Natural killer cell treated with Interleukin-12 subunit alpha and Interleukin-12 subunit beta and Interleukin-15 and Interleukin-18, amount 100 ng/mL, for 72 hours (primary cell): ENCODE measurements around the gene ADK. TPM values are rescaled to one million over a fixed set of nuclear protein-coding genes. Genes with fewer than 3 reads are reported as not detected.
"Not testable (repeated sequence)": the region's sequence is repeated elsewhere in the genome, so short reads cannot be mapped to it uniquely, and the experiment has no call there.

ENCODE experiments used
- ATAC-seq, 2 donors: fragments of 150-1000 bp; cut with Tn5 transposase in 1 of 2; sonication (Bioruptor Pico), chemical (Tn5 transposase) in 1 of 2; 2 replicates each; pipeline ENCODE4 v1.10.0; 2021
- DNase-seq: peaks from one replicate; pipeline ENCODE4 v3.0.0; 2022; ENCODE audit warnings: low spot score
- H3K27ac Mint-ChIP-seq, 2 donors: 1 replicate in 1 of 2; 2 replicates in 1 of 2; pipeline ENCODE4 v1.8.0; 2022; ENCODE audit warnings: mixed read lengths in 2 of 2, mild to moderate bottlenecking in 1 of 2, moderate library complexity in 1 of 2
- H3K27me3 Mint-ChIP-seq, 2 donors: 1 replicate in 1 of 2; 2 replicates in 1 of 2; pipeline ENCODE4 v1.8.0; 2022; ENCODE audit warnings: mixed read lengths in 2 of 2
- H3K36me3 Mint-ChIP-seq: one replicate; pipeline ENCODE4 v1.8.0; 2022; ENCODE audit warnings: mixed read lengths
- H3K4me1 Mint-ChIP-seq, 2 donors: 1 replicate in 1 of 2; 2 replicates in 1 of 2; pipeline ENCODE4 v1.8.0; 2022; ENCODE audit warnings: low read depth in 2 of 2, mixed read lengths in 2 of 2, mild to moderate bottlenecking in 1 of 2
- H3K4me3 Mint-ChIP-seq: one replicate; pipeline ENCODE4 v1.8.0; 2022; ENCODE audit warnings: mixed read lengths
- H3K9me3 Mint-ChIP-seq: 2 replicates; pipeline ENCODE4 v1.8.0; 2022; ENCODE audit warnings: mixed read lengths
- total RNA-seq, 2 donors: library from RNA; stranded (reverse); gene quantifications; one replicate each; pipeline ENCODE4 v1.2.3, GENCODE V29; 2022

The ADK gene
- total RNA-seq, 2 donors from 2014 or later, result 18.9 to 49.5 TPM

DNA sequence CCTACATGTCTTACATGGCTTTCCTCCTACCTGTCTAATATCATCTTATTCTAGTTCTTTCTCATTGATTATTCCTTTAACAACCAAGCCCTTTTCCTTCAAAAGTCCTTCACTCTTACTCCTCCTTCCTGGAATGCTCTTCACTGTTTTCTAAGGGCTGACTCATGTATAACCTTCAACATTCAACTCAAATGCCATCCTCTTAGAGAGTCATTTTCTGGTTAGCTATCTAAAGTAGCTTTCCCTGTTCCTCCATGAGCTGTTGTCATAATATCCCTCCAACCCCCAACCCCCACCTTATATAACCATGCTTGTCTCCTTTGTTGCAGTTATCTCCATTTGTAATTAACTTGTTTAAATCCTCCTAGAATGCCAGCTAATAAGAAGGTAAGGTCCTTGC lies 286.8 kb downstream of the ADK start:
- Mint-ChIP-seq H3K4me3 (no peak overlapping the region), H3K27ac (no peak overlapping the region), H3K27me3 (no peaks in the 10 kb centered on the region), H3K36me3 (no peaks in the 10 kb centered on the region), H3K9me3 (no peaks in the 10 kb centered on the region), H3K4me1 (no peaks in the 10 kb centered on the region)
- ATAC-seq, result no peak
- DNase-seq, result no peak

DNA sequence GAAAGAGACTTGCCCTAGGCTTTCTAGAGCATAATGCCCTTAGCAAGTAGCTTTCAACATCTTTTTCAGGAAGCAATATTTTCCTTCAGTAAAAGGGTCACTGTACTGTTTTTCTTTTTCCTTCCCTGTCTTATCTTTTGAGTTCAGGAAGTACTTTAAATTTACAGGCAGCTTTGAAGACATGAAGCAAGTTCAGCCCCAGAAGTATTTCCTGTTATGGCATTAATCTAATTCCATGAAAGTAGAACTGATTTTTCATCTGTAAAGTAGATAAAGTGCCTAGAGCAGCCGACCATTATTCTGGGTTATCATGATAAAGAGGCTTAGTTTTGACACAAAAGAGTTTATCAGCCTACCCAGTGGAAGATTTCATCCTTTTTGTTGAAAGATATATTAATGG lies 288.2 kb downstream of the ADK start:
- Mint-ChIP-seq H3K4me1 (no peaks in the 10 kb centered on the region), H3K9me3 (no peaks in the 10 kb centered on the region), H3K27me3 (no peaks in the 10 kb centered on the region), H3K27ac (no peak overlapping the region), H3K4me3 (no peak overlapping the region), H3K36me3 (no peaks in the 10 kb centered on the region)
- ATAC-seq, result no peak
- DNase-seq, result no peak

DNA sequence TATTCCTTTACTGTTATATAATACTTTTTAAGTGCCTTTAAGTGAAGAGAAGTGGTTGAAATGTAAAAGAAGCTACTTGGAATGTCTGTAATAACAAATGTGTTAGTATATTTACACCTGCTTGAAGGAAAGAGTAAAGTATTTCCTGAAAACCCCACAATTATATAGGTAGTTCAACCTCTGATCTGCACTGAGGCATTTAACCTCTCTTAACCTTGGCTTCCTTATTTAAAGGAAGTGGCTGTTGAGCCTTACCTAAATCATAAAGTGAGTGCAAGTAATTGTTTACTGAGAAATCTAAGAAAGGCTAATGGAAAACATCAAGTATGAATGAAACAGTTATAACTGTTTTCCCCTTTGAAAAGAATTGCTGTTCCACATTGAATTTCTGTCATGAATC lies 294.5 kb downstream of the ADK start:
- Mint-ChIP-seq H3K4me3 (no peak overlapping the region), H3K36me3 (no peaks in the 10 kb centered on the region), H3K4me1 (no peaks in the 10 kb centered on the region), H3K27ac (no peak overlapping the region), H3K27me3 (no peaks in the 10 kb centered on the region), H3K9me3 (no peaks in the 10 kb centered on the region)
- ATAC-seq, result no peak
- DNase-seq, result no peak

DNA sequence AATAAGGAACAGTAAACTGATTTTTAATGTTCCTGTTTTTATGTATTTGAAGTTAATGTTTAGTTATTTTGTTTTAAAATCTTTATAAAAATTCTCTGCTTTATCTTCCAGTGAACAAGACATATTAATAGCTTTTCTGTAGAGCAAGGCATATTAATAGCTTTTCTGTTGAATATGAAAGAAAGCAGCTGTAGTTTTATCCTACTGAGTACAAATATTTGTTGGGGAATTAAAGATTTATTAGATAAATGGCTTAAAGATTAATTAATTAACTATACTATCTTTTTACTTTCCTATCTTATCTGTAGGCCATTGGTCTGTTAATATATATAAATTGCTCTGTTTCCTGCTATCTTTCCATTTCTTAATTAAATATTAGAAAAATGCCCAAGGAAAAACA lies 299.6 kb downstream of the ADK start:
- Mint-ChIP-seq H3K9me3 (no peaks in the 10 kb centered on the region), H3K4me3 (no peak overlapping the region), H3K4me1 (peaks cover 0 to 5% of the 10 kb centered on the region in 2 donors), H3K27ac (no peak overlapping the region), H3K36me3 (no peaks in the 10 kb centered on the region), H3K27me3 (no peaks in the 10 kb centered on the region)
- DNase-seq (no peak), ATAC-seq (no peak)

DNA sequence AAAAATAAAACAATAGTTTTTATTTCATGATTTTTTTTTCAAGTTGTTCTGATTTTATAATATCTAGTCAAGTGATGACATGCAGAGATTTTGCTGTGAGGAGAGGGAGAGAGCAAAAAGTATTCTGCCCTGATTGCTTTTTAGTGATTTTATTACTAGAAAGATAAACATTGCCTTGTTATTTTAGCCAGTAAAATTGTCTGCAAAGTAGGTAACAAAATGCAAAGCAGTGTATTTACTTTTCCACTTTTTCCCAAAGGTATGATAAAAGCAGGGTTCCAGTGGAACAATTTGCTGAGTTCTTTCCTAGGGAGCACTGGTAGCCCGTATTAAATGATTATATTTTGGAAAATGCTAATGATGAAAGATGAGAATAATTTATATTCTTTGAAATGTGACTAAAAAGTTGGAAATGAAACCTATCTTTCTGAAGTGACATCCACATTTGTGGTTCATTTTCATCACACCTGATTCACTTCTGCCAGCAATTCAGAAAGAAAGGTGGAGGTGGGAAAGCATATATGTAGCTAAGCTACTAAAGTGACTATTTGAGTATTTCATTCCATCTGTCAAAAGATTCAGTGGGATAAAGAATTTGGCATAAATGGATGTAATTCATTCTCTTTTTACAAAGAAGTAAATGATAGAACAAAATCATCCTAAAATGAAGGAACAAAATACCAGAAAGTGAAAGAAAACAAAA lies 300.3 kb downstream of the ADK start:
- Mint-ChIP-seq H3K9me3 (no peaks in the 10 kb centered on the region), H3K27ac (no peak overlapping the region), H3K36me3 (no peaks in the 10 kb centered on the region), H3K4me3 (no peak overlapping the region), H3K4me1 (peaks cover 0 to 5% of the 10 kb centered on the region in 2 donors), H3K27me3 (no peaks in the 10 kb centered on the region)
- no peak for DNase-seq
- ATAC-seq, result no peak

DNA sequence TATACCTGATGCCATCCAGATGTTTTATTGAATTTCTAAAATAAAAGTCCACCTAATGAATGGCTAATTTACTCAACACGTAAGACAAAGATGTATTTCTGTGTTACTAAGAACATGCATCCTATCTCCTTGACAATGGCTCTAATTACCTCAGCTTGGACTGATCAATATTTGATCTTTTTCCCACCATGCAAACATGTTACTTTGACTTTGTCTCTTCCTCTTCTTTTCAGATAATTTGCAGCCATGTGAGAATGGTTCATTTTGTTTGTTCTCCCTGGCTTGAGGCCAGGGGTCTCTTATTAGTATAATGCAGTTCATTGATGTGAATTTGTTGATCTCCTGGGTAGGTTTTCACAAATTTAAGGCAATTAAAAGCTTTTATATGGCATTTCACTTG lies 302.1 kb downstream of the ADK start:
- Mint-ChIP-seq H3K27me3 (no peaks in the 10 kb centered on the region), H3K4me1 (peaks cover 0 to 5% of the 10 kb centered on the region in 2 donors), H3K4me3 (no peak overlapping the region), H3K36me3 (peaks cover 8% of the 10 kb centered on the region), H3K27ac (no peak overlapping the region), H3K9me3 (peaks cover 4% of the 10 kb centered on the region)
- no peak for DNase-seq
- no peak for ATAC-seq

DNA sequence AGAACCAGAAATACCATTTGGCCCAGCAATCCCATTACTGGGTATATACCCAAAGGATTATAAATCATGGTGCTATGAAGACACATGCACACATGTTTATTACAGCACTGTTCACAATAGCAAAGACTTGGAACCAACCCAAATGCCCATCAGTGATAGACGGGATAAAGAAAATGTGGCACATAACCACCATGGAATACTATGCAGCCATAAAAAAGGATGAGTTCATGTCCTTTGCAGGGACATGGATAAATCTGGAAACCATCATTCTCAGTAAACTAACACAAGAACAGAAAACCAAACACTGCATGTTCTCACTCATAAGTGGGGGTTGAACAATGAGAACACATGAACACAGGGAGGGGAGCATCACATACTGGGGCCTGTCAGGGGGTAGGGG lies 306.5 kb downstream of the ADK start:
- H3K4me3 Mint-ChIP-seq, H3K9me3 Mint-ChIP-seq, H3K36me3 Mint-ChIP-seq, H3K27me3 Mint-ChIP-seq, H3K27ac Mint-ChIP-seq, H3K4me1 Mint-ChIP-seq, ATAC-seq, DNase-seq: not testable (repeated sequence)

DNA sequence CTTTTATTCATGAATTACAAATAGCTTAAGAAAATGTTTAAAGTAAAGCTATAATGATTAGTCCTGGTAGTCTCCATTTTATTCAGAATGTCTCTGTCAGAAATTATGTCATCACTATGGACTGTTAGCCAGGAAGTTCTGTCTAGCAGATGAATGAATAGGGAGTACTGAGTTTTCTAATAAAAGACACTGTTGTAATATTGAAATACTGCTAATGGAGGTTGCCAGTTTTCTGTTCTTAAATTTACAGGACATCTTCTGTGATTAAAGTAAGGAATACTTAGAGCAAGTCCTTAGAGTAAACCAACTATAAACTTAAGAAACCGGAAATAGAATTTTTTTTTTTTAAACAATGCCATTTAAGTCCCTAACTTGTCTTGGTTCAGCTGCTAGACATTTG lies 309.8 kb downstream of the ADK start:
- Mint-ChIP-seq H3K27me3 (no peaks in the 10 kb centered on the region), H3K27ac (no peak overlapping the region), H3K9me3 (peaks cover 4% of the 10 kb centered on the region), H3K4me3 (no peak overlapping the region), H3K4me1 (no peaks in the 10 kb centered on the region), H3K36me3 (peaks cover 8% of the 10 kb centered on the region)
- no peak for DNase-seq
- ATAC-seq, result no peak

DNA sequence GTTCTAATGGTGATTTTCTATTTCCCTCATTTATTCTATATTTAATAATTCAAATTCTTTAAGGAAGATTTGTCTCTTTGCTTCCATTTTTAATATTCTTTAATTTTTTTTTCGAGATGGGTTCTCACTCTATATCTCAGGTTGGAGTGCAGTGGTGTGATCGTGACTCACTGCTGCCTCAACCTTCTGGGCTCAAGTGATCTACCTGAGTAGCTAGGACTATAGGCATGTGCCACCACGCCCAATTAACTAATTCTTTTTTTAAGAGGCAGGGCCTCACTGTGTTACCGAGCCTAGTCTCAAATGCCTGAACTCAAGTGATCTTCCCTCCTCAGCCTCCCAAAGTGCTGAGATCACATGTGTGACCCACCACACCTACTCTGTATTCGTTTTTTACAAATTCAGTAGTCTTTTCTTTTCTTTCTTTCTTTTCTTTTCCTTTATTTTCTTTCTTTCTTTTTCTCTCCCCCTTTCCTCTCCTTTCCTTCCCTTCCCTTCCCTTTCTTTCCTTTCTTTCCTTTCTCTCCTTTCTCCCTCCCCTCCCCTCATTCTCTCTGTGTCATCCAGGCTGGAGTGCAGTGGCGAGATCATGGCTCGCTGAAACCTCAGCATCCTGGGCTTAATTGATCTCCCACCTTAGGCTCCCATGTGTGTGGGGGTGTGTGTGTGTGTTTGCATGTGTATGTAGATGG lies 323.1 kb downstream of the ADK start:
- no peaks in the 10 kb centered on the region for H3K27me3 Mint-ChIP-seq
- no peak overlapping the region for H3K27ac Mint-ChIP-seq
- DNase-seq, result no peak
- H3K9me3 Mint-ChIP-seq, result no peaks in the 10 kb centered on the region
- H3K36me3 Mint-ChIP-seq, result peaks cover 5% of the 10 kb centered on the region
- no peak for ATAC-seq
- peaks cover 0 to 2% of the 10 kb centered on the region in 2 donors for H3K4me1 Mint-ChIP-seq
- no peak overlapping the region for H3K4me3 Mint-ChIP-seq

DNA sequence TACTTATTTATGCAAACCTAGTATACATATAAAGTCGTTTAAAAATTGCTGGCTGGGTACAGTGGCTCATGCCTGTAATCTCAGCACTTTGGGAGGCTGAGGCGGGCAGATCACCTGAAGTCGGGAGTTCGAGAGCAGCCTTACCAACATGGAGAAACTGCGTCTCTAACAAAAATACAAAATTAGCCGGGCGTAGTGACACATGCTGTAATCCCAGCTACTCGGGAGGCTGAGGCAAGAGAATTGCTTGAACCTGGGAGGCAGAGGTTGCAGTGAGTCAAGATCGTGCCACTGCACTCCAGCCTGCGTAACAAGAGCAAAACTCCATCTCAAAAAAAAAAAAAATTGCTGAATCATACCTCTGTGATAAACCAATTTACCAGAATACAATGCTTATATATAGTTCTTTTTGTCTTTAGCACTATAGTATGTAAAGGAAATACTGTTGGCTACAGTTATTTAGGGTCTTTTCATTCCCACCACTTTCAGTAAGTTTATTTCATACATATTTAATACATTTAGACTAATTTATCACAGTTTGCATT lies 325.2 kb downstream of the ADK start:
- not testable (repeated sequence) for H3K9me3 Mint-ChIP-seq, ATAC-seq, H3K27me3 Mint-ChIP-seq, H3K4me3 Mint-ChIP-seq, H3K4me1 Mint-ChIP-seq, DNase-seq, H3K36me3 Mint-ChIP-seq, H3K27ac Mint-ChIP-seq

DNA sequence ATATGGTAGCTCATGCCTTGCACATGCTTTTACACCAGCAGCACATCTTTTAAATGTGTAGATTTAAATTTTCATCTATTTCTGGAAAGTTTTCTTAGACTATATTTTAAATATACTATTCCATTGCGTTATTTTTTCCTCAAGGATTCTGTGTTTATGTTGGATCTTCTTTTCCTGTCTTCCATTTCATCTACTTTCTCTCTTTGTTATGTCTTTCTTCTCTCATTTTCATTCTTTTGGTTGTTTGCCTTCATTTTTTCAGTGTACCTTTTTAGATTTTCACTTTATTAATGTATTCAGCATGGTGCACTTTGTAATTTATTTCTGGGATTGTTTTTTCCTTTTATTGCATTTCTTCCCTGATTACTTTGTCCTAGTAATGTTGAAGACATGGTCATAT lies 329.8 kb downstream of the ADK start:
- Mint-ChIP-seq H3K9me3 (no peaks in the 10 kb centered on the region), H3K36me3 (peaks cover 7% of the 10 kb centered on the region), H3K4me3 (no peak overlapping the region), H3K27me3 (no peaks in the 10 kb centered on the region), H3K27ac (no peak overlapping the region), H3K4me1 (no peaks in the 10 kb centered on the region)
- DNase-seq, result no peak
- ATAC-seq, result no peak

DNA sequence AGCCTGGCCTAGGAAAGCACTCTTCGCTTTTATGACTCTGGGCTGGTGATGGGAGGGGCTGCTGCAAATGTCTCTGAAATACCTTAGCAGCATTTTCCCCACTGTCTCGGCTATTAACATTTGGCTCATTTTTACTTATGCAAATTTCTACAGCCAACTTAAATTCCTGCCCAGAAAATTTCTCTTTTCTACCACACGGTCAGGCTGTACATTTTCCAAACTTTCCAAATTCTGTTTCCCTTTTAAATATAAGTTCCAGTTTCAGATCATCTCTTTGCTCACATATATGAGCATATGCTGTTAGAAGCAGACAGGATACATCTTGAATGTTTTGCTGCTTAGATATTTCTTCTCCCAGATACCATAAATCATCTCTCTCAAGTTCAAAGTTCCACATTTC lies 332.3 kb downstream of the ADK start:
- Mint-ChIP-seq H3K36me3 (peaks cover 7% of the 10 kb centered on the region), H3K9me3 (no peaks in the 10 kb centered on the region), H3K27ac (no peak overlapping the region), H3K4me3 (no peak overlapping the region), H3K27me3 (no peaks in the 10 kb centered on the region), H3K4me1 (no peaks in the 10 kb centered on the region)
- DNase-seq (no peak), ATAC-seq (no peak)

DNA sequence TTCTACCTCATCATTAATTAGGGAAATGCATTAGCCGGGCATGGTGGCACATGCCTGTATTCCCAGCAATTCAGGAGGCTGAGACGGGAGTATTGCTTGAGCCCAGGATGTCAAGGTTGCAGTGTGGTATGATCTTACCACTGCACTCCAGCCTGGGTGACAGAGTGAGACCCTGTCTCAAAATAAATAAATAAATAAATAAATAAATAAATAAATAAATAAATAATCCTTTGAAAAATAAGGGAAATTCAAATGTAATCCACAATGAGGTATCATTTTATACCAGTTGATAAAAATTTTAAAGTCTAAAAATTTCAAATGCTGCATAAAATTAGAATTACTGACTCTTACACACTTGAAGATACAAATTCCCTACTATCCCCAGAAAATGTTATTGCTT lies 334.3 kb downstream of the ADK start:
- H3K27ac Mint-ChIP-seq, result no peak overlapping the region
- H3K9me3 Mint-ChIP-seq, result no peaks in the 10 kb centered on the region
- no peak for DNase-seq
- no peaks in the 10 kb centered on the region for H3K4me1 Mint-ChIP-seq
- H3K27me3 Mint-ChIP-seq, result no peaks in the 10 kb centered on the region
- ATAC-seq, result no peak
- H3K4me3 Mint-ChIP-seq, result no peak overlapping the region
- peaks cover 7% of the 10 kb centered on the region for H3K36me3 Mint-ChIP-seq

DNA sequence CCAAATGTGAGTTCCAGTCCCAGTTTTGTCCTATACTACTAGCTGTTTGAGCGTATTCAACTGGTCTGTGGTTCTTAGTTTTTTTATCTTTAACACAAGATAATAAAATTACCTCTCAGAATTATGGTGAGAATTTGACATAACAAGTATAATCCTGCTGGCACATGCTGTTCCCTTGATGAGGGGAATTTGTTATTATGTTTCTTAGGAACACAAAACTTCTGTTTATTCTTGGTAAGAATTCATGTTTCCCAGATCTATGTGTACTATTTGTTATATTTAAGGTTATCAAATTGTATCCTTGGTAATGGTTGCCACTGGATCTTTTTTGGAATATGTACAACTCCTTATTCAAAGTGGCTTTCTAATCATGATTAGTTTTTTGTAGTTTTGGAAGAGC lies 335.6 kb downstream of the ADK start:
- Mint-ChIP-seq H3K9me3 (no peaks in the 10 kb centered on the region), H3K27ac (no peak overlapping the region), H3K27me3 (no peaks in the 10 kb centered on the region), H3K4me3 (no peak overlapping the region), H3K36me3 (peaks cover 7% of the 10 kb centered on the region), H3K4me1 (no peaks in the 10 kb centered on the region)
- no peak for DNase-seq
- no peak for ATAC-seq
